ENCODE data around the gene ENOX2.
"Not testable (repeated sequence)": the region's sequence is repeated elsewhere in the genome, so short reads cannot be mapped to it uniquely, and the experiment has no call there.

The ENOX2 gene

GRCh38 chrX:130878350-130879341, 24.4 kb downstream of the ENOX2 start:
- no peak for DNase-seq

GRCh38 chrX:130877892-130878341, 25.1 kb downstream of the ENOX2 start:
- DNase-seq = no peak

- DNase-seq = no peak
Observed at GRCh38 chrX:130876226-130876625, 26.8 kb downstream of the ENOX2 start.

GRCh38 chrX:130874751-130875150, 28.3 kb downstream of the ENOX2 start:
- DNase-seq = no peak

- DNase-seq = no peak
Observed at GRCh38 chrX:130869239-130869638, 33.8 kb downstream of the ENOX2 start.

- no peak for DNase-seq
Observed at GRCh38 chrX:130861462-130861861, 41.5 kb downstream of the ENOX2 start.

- no peak for DNase-seq
Observed at GRCh38 chrX:130857207-130857606, 45.8 kb downstream of the ENOX2 start.

GRCh38 chrX:130851569-130851968, 51.4 kb downstream of the ENOX2 start:
- DNase-seq = no peak

GRCh38 chrX:130848763-130849162, 54.2 kb downstream of the ENOX2 start:
- no peak for DNase-seq

GRCh38 chrX:130846746-130847145, 56.3 kb downstream of the ENOX2 start:
- DNase-seq = no peak

GRCh38 chrX:130841776-130842175, 61.2 kb downstream of the ENOX2 start:
- no peak for DNase-seq

- no peak for DNase-seq
Observed at GRCh38 chrX:130840345-130840744, 62.7 kb downstream of the ENOX2 start.

GRCh38 chrX:130836447-130836846, 66.6 kb downstream of the ENOX2 start:
- DNase-seq = no peak

- no peak for DNase-seq
Observed at GRCh38 chrX:130834830-130835229, 68.2 kb downstream of the ENOX2 start.

- no peak for DNase-seq
Observed at GRCh38 chrX:130834149-130834548, 68.9 kb downstream of the ENOX2 start.

GRCh38 chrX:130831347-130831722, 71.7 kb downstream of the ENOX2 start:
- DNase-seq = no peak

GRCh38 chrX:130830599-130831346, 72.2 kb downstream of the ENOX2 start:
- DNase-seq = no peak

- no peak for DNase-seq
Observed at GRCh38 chrX:130829526-130830515, 73.2 kb downstream of the ENOX2 start.

- no peak for DNase-seq
Observed at GRCh38 chrX:130828641-130829040, 74.4 kb downstream of the ENOX2 start.

GRCh38 chrX:130827648-130828047, 75.4 kb downstream of the ENOX2 start:
- DNase-seq = no peak

GRCh38 chrX:130826249-130826648, 76.8 kb downstream of the ENOX2 start:
- DNase-seq = no peak

- DNase-seq = no peak
Observed at GRCh38 chrX:130825525-130825924, 77.5 kb downstream of the ENOX2 start.

GRCh38 chrX:130819367-130819766, 83.6 kb downstream of the ENOX2 start:
- DNase-seq = not testable (repeated sequence)
